ENCODE data around the gene CNIH3. TPM values are rescaled to one million over a fixed set of nuclear protein-coding genes. Genes with fewer than 3 reads are reported as not detected.

The CNIH3 gene
- total and polyA plus RNA-seq, 10 of the 15 experiments (the other 5 are each of a cell fraction or from before 2014, with no cell fraction given): 0.77 to 5.8 (median 1.8) TPM

- ATAC-seq: no peak; the same call in 1 of the 3 replicates
- BruUV-seq (replicated peaks): no TSS peak
- 69% methylated on average over 11 of the region's 12 CpGs for WGBS (ENCODE audit: insufficient coverage, insufficient replicate concordance, low lambda C conversion rate, missing lambda C conversion rate)
- Histone ChIP-seq H3K4me1 (ENCODE audit: control insufficient read depth, insufficient read depth, low read length) (peaks cover 55% of the 10 kb centered on the region), H3K79me2 (ENCODE audit: control insufficient read depth, insufficient read depth, low read length) (no peaks in the 10 kb centered on the region), H3K27me3 (replicated peaks in 1 of 2; ENCODE audit: control insufficient read depth in 2 of 2, insufficient read depth in 2 of 2, low read length in 1 of 2) (no peaks in the 10 kb centered on the region), H3K9ac (ENCODE audit: control insufficient read depth, insufficient read depth, low read length) (no peak overlapping the region), H3K9me3 (replicated peaks; ENCODE audit: control insufficient read depth, insufficient read depth, low read length) (no peaks in the 10 kb centered on the region), H3K27ac (ENCODE audit: control insufficient read depth, insufficient read depth) (peak overlapping the region; percentile 2; the same call in 1 of the 2 replicates), H4K20me1 (ENCODE audit: control insufficient read depth, insufficient read depth) (no peaks in the 10 kb centered on the region), H3K4me3 (no peak overlapping the region), H3K36me3 (ENCODE audit: control insufficient read depth in 2 of 2, insufficient read depth in 2 of 2, low read length in 1 of 2) (no peaks in the 10 kb centered on the region), H2AFZ (ENCODE audit: control insufficient read depth, low read depth, low read length) (no peak overlapping the region), H3K4me2 (ENCODE audit: control insufficient read depth, insufficient read depth) (peak overlapping the region; percentile 3; the same call in 1 of the 2 replicates)
- FAIRE-seq: no peak
- in situ Hi-C loops (cut with MboI): no loop called here
- ChIA-PET CTCF (interaction anchor here (0.6 to 13.5 kb wide), 8 partner anchors 7 to 155 kb away, joined by 3 to 208 read pairs (median 4); no protein-coding TSS in a partner anchor), RAD21 (ENCODE audit: unreplicated experiment) (interaction anchor here (1.0 to 11.5 kb wide), 11 partner anchors 10 to 241 kb away, joined by 3 to 174 read pairs (median 5); no protein-coding TSS in a partner anchor), POLR2A (interaction anchor here (0.9 to 3.7 kb wide), 5 partner anchors 9 to 112 kb away, joined by 4 to 22 read pairs (median 15); no protein-coding TSS in a partner anchor), SMC1A (ENCODE audit: uncharacterized antibody, unreplicated experiment) (interaction anchor here (0.6 to 12.0 kb wide), 16 partner anchors 9 to 240 kb away, joined by 3 to 202 read pairs (median 5); no protein-coding TSS in a partner anchor)
- DNase-seq (ENCODE audit: low read depth, low spot score): no peak
- intact Hi-C loops (cut with micrococcal nuclease; ENCODE audit: unreplicated experiment): loop anchor here (10.0 kb wide), 1 partner anchor 1255 kb away; the partner anchor contains the start of gene SDE2
- TF ChIP-seq ZNF687 (IDR thresholded peaks at IDR 0.05): 0 out of 2 replicates have a peak, but pooled peaks have one; percentile 20
- TF ChIP-seq IRF3 (IDR thresholded peaks at IDR 0.05): no peak
- TF ChIP-seq MLLT1 (IDR thresholded peaks at IDR 0.05): peak; percentile 34; the same call in 1 of the 2 replicates
- no peak for TF ChIP-seq NFXL1 (IDR thresholded peaks at IDR 0.05; ENCODE audit: borderline replicate concordance)
- no peak for TF ChIP-seq TBL1XR1 (IDR thresholded peaks at IDR 0.05; ENCODE audit: low read depth, low read length)
- no peak for TF ChIP-seq NRF1 (conservative IDR thresholded peaks at IDR 0.05; ENCODE audit: low read depth, low read length)
- TF ChIP-seq NFYA (IDR thresholded peaks at IDR 0.05; ENCODE audit: borderline replicate concordance, low read depth, low read length): no peak
- TF ChIP-seq ZNF384 (IDR thresholded peaks at IDR 0.05; ENCODE audit: borderline replicate concordance, low read depth, low read length): no peak
- no peak for TF ChIP-seq SMAD5 (IDR thresholded peaks at IDR 0.05; ENCODE audit: low read depth)
- TF ChIP-seq SMARCA5 (IDR thresholded peaks at IDR 0.05): 0 out of 2 replicates have a peak, but pooled peaks have one; percentile 21
- no peak for TF ChIP-seq SIX5 (IDR thresholded peaks at IDR 0.05; ENCODE audit: low read depth, low read length, severe bottlenecking)
- TF ChIP-seq E2F8 (IDR thresholded peaks at IDR 0.05; ENCODE audit: low read depth, partially characterized antibody): peak; percentile 30
- TF ChIP-seq DPF2 (IDR thresholded peaks at IDR 0.05): peak; percentile 29; the same call in 1 of the 2 replicates
Measured at GRCh38 chr1:224739303-224739996, 123.3 kb downstream of the CNIH3 start.

All from GM12878 (cell line).